ENCODE measurements around the gene SH3RF2.

Gene SH3RF2

GRCh38 chr5:145915970-145916638 is 20.3 kb upstream of the SH3RF2 start:
- TF ChIP-seq POLR2AphosphoS5 (IDR thresholded peaks at IDR 0.05; ENCODE audit: low read depth, low read length) (no peak), SIN3A (IDR thresholded peaks at IDR 0.05; ENCODE audit: borderline replicate concordance, insufficient read depth, low read length) (no peak), TAF1 (IDR thresholded peaks at IDR 0.05; ENCODE audit: borderline replicate concordance, insufficient read depth, low read length) (no peak), FOXP2 (optimal IDR thresholded peaks at IDR 0.05; ENCODE audit: borderline replicate concordance, extremely low read depth, extremely low read length, insufficient read depth) (no peak)
- TF ChIP-seq, protein P1, sequence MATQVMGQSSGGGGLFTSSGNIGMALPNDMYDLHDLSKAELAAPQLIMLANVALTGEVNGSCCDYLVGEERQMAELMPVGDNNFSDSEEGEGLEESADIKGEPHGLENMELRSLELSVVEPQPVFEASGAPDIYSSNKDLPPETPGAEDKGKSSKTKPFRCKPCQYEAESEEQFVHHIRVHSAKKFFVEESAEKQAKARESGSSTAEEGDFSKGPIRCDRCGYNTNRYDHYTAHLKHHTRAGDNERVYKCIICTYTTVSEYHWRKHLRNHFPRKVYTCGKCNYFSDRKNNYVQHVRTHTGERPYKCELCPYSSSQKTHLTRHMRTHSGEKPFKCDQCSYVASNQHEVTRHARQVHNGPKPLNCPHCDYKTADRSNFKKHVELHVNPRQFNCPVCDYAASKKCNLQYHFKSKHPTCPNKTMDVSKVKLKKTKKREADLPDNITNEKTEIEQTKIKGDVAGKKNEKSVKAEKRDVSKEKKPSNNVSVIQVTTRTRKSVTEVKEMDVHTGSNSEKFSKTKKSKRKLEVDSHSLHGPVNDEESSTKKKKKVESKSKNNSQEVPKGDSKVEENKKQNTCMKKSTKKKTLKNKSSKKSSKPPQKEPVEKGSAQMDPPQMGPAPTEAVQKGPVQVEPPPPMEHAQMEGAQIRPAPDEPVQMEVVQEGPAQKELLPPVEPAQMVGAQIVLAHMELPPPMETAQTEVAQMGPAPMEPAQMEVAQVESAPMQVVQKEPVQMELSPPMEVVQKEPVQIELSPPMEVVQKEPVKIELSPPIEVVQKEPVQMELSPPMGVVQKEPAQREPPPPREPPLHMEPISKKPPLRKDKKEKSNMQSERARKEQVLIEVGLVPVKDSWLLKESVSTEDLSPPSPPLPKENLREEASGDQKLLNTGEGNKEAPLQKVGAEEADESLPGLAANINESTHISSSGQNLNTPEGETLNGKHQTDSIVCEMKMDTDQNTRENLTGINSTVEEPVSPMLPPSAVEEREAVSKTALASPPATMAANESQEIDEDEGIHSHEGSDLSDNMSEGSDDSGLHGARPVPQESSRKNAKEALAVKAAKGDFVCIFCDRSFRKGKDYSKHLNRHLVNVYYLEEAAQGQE (IDR thresholded peaks at IDR 0.05; ENCODE audit: insufficient read depth in 1 of 2, low read depth in 2 of 2, low read length in 2 of 2) = no peak

GRCh38 chr5:145917288-145917687 is 19.1 kb upstream of the SH3RF2 start:
- no peak for TF ChIP-seq FOXP2 (optimal IDR thresholded peaks at IDR 0.05; ENCODE audit: borderline replicate concordance, extremely low read depth, extremely low read length, insufficient read depth)
- TF ChIP-seq POLR2AphosphoS5 (IDR thresholded peaks at IDR 0.05; ENCODE audit: low read depth, low read length) = no peak
- TF ChIP-seq SIN3A (IDR thresholded peaks at IDR 0.05; ENCODE audit: borderline replicate concordance, insufficient read depth, low read length) = no peak
- TF ChIP-seq, protein P1 (IDR thresholded peaks at IDR 0.05; ENCODE audit: insufficient read depth in 1 of 2, low read depth in 2 of 2, low read length in 2 of 2) = no peak
- no peak for TF ChIP-seq TAF1 (IDR thresholded peaks at IDR 0.05; ENCODE audit: borderline replicate concordance, insufficient read depth, low read length)

DNA sequence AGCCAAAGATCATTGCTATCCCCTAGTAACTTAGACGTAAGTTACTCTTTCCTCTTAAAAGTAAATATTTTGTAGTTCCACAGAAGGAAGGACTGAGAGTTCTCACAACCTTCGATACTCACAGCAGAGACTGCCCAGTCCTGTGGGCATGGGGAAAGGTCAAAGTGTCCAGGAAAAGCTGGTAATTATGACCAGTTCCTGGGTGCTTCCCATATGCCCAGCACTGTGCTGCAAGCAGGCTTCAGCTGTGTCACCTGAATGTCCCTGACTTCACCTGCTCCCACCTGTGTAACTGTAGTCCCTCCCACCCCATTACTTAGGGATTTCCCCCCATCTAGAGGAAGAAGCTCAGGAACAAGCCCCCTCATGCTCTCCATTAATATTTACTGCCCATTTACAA is 18.0 kb upstream of the SH3RF2 start:
- TF ChIP-seq, protein P1 (IDR thresholded peaks at IDR 0.05; ENCODE audit: insufficient read depth in 1 of 2, low read depth in 2 of 2, low read length in 2 of 2) = no peak

DNA sequence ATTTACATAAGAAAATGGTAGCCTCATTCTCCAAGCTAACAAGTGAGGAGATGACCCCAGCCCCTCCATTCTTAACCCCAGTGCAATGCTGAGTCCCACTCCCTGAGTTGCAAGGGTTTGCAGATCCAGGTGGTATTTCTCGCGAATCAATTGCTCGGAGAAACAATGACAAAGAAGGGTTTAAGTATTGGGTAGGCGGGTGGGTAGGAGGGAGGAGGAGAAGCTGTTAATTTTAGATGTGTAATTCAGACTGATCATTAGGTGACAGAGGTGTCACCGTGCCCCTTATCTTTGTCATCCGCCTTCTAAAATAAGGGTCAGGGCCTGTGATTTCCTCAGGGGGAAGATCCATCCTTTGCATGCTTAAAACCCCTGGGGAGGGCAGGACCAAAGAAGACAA is 17.0 kb upstream of the SH3RF2 start:
- no peak for TF ChIP-seq TAF1 (IDR thresholded peaks at IDR 0.05; ENCODE audit: borderline replicate concordance, insufficient read depth, low read length)
- no peak for TF ChIP-seq FOXP2 (optimal IDR thresholded peaks at IDR 0.05; ENCODE audit: borderline replicate concordance, extremely low read depth, extremely low read length, insufficient read depth)
- TF ChIP-seq, protein P1 (IDR thresholded peaks at IDR 0.05; ENCODE audit: insufficient read depth in 1 of 2, low read depth in 2 of 2, low read length in 2 of 2) = no peak
- no peak for TF ChIP-seq SIN3A (IDR thresholded peaks at IDR 0.05; ENCODE audit: borderline replicate concordance, insufficient read depth, low read length)
- TF ChIP-seq POLR2AphosphoS5 (IDR thresholded peaks at IDR 0.05; ENCODE audit: low read depth, low read length) = no peak
